Activated T-helper 1 cell treated with anti-CD3 and anti-CD28 coated beads, Interleukin-2, amount 50 U/mL, for 16 hours (primary cell): Measurements from ENCODE around the gene MUC3A.
"Not testable (repeated sequence)": the region's sequence is repeated elsewhere in the genome, so short reads cannot be mapped to it uniquely, and the experiment has no call there.

Source experiments
- DNase-seq, 2 donors: peaks; one replicate each; pipeline ENCODE4 v3.0.0-alpha.2; 2020; ENCODE audit warnings: low read depth in 1 of 2, low spot score in 1 of 2

MUC3A gene, protein sequence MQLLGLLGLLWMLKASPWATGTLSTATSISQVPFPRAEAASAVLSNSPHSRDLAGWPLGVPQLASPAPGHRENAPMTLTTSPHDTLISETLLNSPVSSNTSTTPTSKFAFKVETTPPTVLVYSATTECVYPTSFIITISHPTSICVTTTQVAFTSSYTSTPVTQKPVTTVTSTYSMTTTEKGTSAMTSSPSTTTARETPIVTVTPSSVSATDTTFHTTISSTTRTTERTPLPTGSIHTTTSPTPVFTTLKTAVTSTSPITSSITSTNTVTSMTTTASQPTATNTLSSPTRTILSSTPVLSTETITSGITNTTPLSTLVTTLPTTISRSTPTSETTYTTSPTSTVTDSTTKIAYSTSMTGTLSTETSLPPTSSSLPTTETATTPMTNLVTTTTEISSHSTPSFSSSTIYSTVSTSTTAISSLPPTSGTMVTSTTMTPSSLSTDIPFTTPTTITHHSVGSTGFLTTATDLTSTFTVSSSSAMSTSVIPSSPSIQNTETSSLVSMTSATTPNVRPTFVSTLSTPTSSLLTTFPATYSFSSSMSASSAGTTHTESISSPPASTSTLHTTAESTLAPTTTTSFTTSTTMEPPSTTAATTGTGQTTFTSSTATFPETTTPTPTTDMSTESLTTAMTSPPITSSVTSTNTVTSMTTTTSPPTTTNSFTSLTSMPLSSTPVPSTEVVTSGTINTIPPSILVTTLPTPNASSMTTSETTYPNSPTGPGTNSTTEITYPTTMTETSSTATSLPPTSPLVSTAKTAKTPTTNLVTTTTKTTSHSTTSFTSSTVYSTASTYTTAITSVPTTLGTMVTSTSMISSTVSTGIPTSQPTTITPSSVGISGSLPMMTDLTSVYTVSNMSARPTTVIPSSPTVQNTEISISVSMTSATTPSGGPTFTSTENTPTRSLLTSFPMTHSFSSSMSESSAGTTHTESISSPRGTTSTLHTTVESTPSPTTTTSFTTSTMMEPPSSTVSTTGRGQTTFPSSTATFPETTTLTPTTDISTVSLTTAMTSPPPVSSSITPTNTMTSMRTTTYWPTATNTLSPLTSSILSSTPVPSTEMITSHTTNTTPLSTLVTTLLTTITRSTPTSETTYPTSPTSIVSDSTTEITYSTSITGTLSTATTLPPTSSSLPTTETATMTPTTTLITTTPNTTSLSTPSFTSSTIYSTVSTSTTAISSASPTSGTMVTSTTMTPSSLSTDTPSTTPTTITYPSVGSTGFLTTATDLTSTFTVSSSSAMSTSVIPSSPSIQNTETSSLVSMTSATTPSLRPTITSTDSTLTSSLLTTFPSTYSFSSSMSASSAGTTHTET (N-terminal part only)

GRCh38 chr7:100949227-100949932 lies at the start of gene MUC3A:
TSS of gene MUC3A (plus strand) at chr7:100949534. CDS start at chr7:100949625, 91 bp downstream.
- no peak for DNase-seq

GRCh38 chr7:100900978-100901377 lies 48.4 kb upstream of the MUC3A start:
- no peak for DNase-seq

DNA sequence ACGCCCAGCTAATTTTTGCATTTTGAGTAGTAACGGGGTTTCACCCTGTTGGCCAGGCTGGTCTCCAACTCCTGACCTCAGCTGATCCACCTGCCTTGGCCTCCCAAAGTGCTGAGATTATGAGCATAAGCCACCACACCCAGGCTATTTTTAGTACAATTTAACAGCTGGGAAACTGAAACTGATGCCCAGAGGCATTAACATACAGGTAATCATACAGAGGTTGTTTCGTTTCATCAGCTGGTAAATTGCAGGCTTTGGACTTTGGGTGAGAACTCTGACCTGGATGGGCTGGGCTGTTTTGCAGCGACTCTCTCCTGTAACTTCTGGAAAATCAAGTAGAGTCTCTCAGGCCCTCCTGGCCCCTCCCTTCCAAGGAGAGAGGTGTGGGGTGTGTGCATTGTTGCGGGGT lies 47.4 kb upstream of the MUC3A start:
- DNase-seq, result no peak

- no peak for DNase-seq
Observed at GRCh38 chr7:100902638-100903037, 46.7 kb upstream of the MUC3A start.

DNA sequence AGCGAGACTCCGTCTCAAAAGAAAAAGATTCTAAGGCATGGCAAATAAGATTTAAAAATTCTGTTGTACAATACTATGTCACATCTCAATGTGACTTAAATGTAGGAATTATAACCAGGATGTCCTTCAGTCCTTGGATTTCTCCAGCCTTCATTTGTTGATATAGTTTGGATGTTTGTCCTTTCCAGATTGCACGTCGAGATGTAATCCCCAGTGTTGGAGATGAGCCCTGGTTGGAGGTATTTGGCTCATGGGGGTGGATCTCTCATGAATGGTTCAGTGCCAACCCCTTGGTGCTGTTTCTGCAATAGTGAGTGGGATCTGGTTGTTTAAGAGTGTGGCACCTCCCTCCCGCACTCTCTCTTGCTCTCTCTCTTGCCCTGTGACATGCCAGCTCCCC lies 40.8 kb upstream of the MUC3A start:
- DNase-seq, result no peak

GRCh38 chr7:100910443-100910842 lies 38.9 kb upstream of the MUC3A start:
- not testable (repeated sequence) for DNase-seq

- no peak for DNase-seq
Observed at GRCh38 chr7:100911484-100911883, 37.9 kb upstream of the MUC3A start.

- DNase-seq, result no peak
Observed at GRCh38 chr7:100914208-100914878, 35.0 kb upstream of the MUC3A start.

DNA sequence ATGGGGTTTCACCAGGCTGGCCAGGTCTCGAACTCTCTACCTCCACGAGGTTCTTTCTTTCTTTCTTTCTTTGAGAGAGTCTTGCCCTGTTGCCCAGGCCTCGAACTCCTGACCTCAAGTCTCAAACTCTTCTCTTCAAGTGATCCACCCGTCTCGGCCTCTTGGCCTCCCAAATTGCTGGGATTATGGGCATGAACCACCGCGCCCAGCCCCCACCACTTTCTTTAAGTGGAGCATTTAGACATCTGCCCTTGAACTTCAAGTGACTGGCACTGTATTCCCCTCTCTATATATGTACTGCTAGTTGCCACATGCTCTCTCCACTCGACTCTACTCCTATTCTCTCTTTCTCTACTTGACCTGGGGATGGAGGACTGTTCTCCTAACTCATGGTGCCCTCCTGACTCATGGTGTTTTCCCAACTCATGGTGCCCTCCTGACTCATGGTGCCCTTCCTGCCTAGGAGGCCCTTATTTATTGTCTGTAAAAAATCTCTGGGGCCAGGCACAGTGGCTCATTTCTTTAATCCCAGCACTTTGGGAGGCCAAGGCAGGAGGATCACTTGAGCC lies 34.4 kb upstream of the MUC3A start:
- DNase-seq, result no peak

DNA sequence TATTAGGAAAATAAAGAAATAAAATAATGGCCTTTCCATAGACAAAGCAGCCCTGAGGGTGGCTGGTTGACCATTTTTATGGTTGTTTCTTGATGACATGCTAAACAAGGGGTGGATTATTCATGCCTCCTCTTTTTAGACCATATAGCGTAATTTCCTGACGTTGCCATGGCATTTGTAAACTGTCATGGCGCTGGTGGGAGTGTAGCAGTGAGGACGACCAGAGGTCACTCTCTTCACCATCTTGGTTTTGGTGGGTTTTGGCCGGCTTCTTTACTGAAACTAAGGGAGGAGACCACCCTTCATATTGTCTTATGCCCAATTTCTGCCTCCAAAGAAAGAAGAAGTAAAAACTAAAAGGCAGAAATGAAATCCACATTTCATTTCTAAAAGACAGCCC lies 30.0 kb upstream of the MUC3A start:
- DNase-seq, result not testable (repeated sequence)

GRCh38 chr7:100919779-100920437 lies 29.4 kb upstream of the MUC3A start:
- DNase-seq, result not testable (repeated sequence)

GRCh38 chr7:100921039-100921438 lies 28.3 kb upstream of the MUC3A start:
- DNase-seq, result no peak

GRCh38 chr7:100923616-100924015 lies 25.7 kb upstream of the MUC3A start:
- not testable (repeated sequence) for DNase-seq

- DNase-seq, result no peak
Observed at GRCh38 chr7:100929808-100930174, 19.5 kb upstream of the MUC3A start.

- DNase-seq, result no peak
Observed at GRCh38 chr7:100933734-100934133, 15.6 kb upstream of the MUC3A start.

DNA sequence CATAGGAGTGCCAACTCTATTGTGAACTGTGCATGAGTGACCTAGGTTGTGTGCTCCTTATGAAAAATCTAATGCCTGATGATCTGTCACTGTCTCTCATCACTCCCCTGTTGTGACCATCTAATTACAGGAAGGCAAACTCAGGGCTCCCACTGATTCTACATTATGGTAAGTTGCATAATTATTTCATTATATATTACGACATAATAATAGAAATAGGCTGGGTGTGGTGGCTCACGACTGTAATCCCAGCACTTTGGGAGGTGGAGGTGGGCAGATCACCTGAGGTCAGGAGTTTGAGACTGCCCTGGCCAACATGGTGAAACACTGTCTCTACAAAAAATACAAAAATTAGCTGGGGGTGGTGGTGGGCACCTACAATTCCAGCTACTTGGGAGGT lies 14.0 kb upstream of the MUC3A start:
- not testable (repeated sequence) for DNase-seq

GRCh38 chr7:100936167-100936566 lies 13.2 kb upstream of the MUC3A start:
- not testable (repeated sequence) for DNase-seq

- DNase-seq, result no peak
Observed at GRCh38 chr7:100942045-100942774, 7.1 kb upstream of the MUC3A start.

- DNase-seq, result no peak
Observed at GRCh38 chr7:100943693-100944092, 5.6 kb upstream of the MUC3A start.
